Panc1 (cell line): ENCODE results near the gene LRP11. TPM values are rescaled to one million over a fixed set of nuclear protein-coding genes. Genes with fewer than 3 reads are reported as not detected.

ENCODE experiments used
- ATAC-seq: fragments of 200-7000 bp; cut with Tn5 transposase; 2 replicates; pipeline ENCODE4 v1.9.1; 2020; ENCODE audit warnings: mild to moderate bottlenecking, moderate library complexity
- BruUV-seq: library from RNA; stranded (reverse); fragments of 400-500 nt; replicated peaks from 2 replicates; lab custom pipeline; 2021; lab: Mats Ljungman, UMichigan
- CTCF ChIA-PET: fragments of 300-600 bp; sonication (Branson Sonifier 250); formaldehyde crosslinking; loops from one replicate; lab custom pipeline; 2022; ENCODE audit warnings: antibody characterized with exemption; lab: Charles Lee
- POLR2A ChIA-PET: fragments of 300-600 bp; sonication (Branson Sonifier 250); formaldehyde crosslinking; loops from one replicate; lab custom pipeline; 2022; ENCODE audit warnings: antibody characterized with exemption; lab: Charles Lee
- DNase-seq: peaks from one replicate; pipeline ENCODE4 v3.0.0-alpha.2; 2010; ENCODE audit warnings: low read depth, low spot score
- H3K27ac ChIP-seq: 2 replicates; pipeline ENCODE4 v1.5.1; 2011; ENCODE audit warnings: mild to moderate bottlenecking, low read length, inconsistent platforms
- H3K27me3 ChIP-seq: fragments of 200-500 bp; sonication (Bioruptor generic); 2 replicates; pipeline ENCODE4 v1.6.0; 2014; ENCODE audit warnings: low read length, inconsistent platforms; ENCODE audit not compliant: control insufficient read depth, insufficient read depth
- H3K36me3 ChIP-seq: fragments of 200-500 bp; sonication (Bioruptor generic); 2 replicates; pipeline ENCODE4 v1.5.1; 2014; ENCODE audit warnings: inconsistent platforms, mild to moderate bottlenecking, low read length, moderate library complexity; ENCODE audit not compliant: control insufficient read depth, insufficient read depth
- H3K4me1 ChIP-seq: 2 replicates; pipeline ENCODE4 v1.5.1; 2011; ENCODE audit warnings: inconsistent platforms, mild to moderate bottlenecking, low read length, moderate library complexity; ENCODE audit not compliant: control insufficient read depth, insufficient read depth
- H3K4me3 ChIP-seq, 2 experiments: 2 replicates each; pipeline ENCODE4 v1.5.1; 2011 to 2012; ENCODE audit warnings: low read depth in 2 of 2, low read length in 2 of 2, mild to moderate bottlenecking in 2 of 2, inconsistent platforms in 1 of 2, moderate library complexity in 1 of 2
- H3K9me3 ChIP-seq: fragments of 200-500 bp; sonication (Bioruptor generic); 2 replicates; pipeline ENCODE4 v1.5.1; 2014; ENCODE audit warnings: low read depth, mild to moderate bottlenecking, inconsistent platforms, low read length, moderate library complexity; ENCODE audit not compliant: control insufficient read depth, insufficient read depth
- POLR2AphosphoS5 ChIP-seq: IDR thresholded peaks from 2 replicates; pipeline ENCODE4 v1.6.1; 2012; ENCODE audit warnings: mild to moderate bottlenecking, low read depth, low read length, moderate library complexity
- SIN3A ChIP-seq: IDR thresholded peaks from 2 replicates; pipeline ENCODE4 v1.6.1; 2012; ENCODE audit warnings: low read depth, mild to moderate bottlenecking, low read length, moderate library complexity, borderline replicate concordance; ENCODE audit not compliant: insufficient read depth
- TCF7L2 ChIP-seq: IDR thresholded peaks from 2 replicates; pipeline ENCODE4 v1.6.1; 2011; ENCODE audit warnings: mild to moderate bottlenecking, low read depth, low read length, inconsistent platforms
- in situ Hi-C: cut with HindIII; loops from 2 replicates; pipeline ENCODE4 v1.10.0; 2016; ENCODE audit warnings: low sequenced_read_pairs, low pct_unique_long_range_greater_than_20kb
- intact Hi-C: fragments of 100-400 bp; cut with micrococcal nuclease; formaldehyde crosslinking; loops from one replicate; pipeline ENCODE4 v1.10.0; 2022; ENCODE audit not compliant: unreplicated experiment
- total RNA-seq: library from RNA; stranded (reverse); gene quantifications from one replicate; pipeline ENCODE4 v1.2.1, GENCODE V29; 2021; ENCODE audit not compliant: unreplicated experiment
- TF ChIP-seq, protein P1 (sequence below): fragments of 450-650 bp; IDR thresholded peaks from 2 replicates; pipeline ENCODE4 v1.5.1; 2017; ENCODE audit warnings: mild to moderate bottlenecking
- TF ChIP-seq, protein P2 (sequence below), 2 experiments: IDR thresholded peaks; 2 replicates each; pipeline ENCODE4 v1.6.1; 2011 to 2012; ENCODE audit warnings: low read depth in 2 of 2, control low read depth in 1 of 2, low read length in 1 of 2, mild to moderate bottlenecking in 1 of 2, moderate library complexity in 1 of 2; ENCODE audit not compliant: insufficient read depth in 1 of 2

The LRP11 gene
- total RNA-seq, 1 experiment from 2014 or later = 151 TPM

DNA sequence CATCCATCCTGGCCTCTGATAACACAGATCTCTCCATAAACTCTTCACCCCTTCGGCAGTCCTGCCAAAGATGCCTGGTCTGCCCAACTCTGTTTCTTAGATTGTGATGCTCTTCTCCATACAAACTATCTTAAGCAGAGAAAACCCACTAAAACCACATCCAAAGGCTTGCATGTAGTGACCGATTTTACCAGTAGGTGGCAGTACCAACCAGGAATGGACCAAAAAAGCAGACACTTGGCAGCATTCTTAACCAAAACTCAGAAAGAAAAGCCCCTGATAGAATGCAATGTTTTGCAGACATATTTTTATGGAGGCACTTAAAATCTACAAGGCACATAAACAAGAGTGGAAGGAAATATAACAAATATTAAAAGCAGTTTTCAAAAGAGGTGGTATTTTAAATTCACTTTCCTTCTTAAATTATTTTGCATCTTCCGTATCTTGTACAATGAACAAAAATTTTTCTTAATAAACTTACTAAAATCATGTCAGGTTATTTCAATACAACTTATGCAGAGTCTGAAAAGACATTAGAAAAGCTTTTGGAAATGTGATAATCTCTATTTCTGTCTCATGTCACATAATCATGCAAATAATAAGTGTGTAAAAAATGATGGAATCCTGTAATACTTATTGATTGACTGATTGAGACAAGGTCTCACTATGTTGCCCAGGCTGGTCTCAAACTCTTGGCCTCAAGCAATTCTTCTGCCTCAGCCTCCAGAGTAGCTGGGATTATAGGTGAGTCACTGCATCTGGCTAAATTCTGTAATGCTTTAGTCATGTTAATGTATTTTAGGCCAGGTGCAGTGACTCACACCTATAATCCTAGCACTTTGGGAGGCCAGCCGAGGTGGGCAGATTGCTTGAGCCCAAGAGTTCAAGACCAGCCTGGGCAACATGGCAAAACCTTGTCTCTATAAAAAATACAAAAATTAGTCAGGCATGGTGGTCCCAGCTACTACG is 29.4 kb downstream of the LRP11 start:
- peak; percentile 62 for DNase-seq
- intact Hi-C loops = loop anchor here (1.0 to 2.0 kb wide), 2 partner anchors 31 to 92 kb away; no protein-coding TSS in a partner anchor
- H3K4me1 ChIP-seq = 0 out of 2 replicates have a peak, but pooled peaks cover 3% of the 10 kb centered on the region
- no peak overlapping the region for H3K4me3 ChIP-seq
- in situ Hi-C loops = no loop called here
- H3K27me3 ChIP-seq = no peaks in the 10 kb centered on the region
- no peaks in the 10 kb centered on the region; the same call in 1 of the 2 replicates for H3K9me3 ChIP-seq
- ATAC-seq = peak; percentile 72
- H3K27ac ChIP-seq = no peak overlapping the region
- BruUV-seq = no TSS peak
- peaks cover 14% of the 10 kb centered on the region for H3K36me3 ChIP-seq
- POLR2A ChIA-PET = interaction anchor here (0.6 kb wide), 1 partner anchor 108 kb away, joined by 3 read pairs; no protein-coding TSS in a partner anchor
- TF ChIP-seq POLR2AphosphoS5 = no peak
- TF ChIP-seq, protein P1, sequence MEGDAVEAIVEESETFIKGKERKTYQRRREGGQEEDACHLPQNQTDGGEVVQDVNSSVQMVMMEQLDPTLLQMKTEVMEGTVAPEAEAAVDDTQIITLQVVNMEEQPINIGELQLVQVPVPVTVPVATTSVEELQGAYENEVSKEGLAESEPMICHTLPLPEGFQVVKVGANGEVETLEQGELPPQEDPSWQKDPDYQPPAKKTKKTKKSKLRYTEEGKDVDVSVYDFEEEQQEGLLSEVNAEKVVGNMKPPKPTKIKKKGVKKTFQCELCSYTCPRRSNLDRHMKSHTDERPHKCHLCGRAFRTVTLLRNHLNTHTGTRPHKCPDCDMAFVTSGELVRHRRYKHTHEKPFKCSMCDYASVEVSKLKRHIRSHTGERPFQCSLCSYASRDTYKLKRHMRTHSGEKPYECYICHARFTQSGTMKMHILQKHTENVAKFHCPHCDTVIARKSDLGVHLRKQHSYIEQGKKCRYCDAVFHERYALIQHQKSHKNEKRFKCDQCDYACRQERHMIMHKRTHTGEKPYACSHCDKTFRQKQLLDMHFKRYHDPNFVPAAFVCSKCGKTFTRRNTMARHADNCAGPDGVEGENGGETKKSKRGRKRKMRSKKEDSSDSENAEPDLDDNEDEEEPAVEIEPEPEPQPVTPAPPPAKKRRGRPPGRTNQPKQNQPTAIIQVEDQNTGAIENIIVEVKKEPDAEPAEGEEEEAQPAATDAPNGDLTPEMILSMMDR = peak; percentile 89
- CTCF ChIA-PET = interaction anchor here (0.5 to 0.9 kb wide), 3 partner anchors 13 to 29 kb away, joined by 3 to 10 read pairs (median 9); no protein-coding TSS in a partner anchor

DNA sequence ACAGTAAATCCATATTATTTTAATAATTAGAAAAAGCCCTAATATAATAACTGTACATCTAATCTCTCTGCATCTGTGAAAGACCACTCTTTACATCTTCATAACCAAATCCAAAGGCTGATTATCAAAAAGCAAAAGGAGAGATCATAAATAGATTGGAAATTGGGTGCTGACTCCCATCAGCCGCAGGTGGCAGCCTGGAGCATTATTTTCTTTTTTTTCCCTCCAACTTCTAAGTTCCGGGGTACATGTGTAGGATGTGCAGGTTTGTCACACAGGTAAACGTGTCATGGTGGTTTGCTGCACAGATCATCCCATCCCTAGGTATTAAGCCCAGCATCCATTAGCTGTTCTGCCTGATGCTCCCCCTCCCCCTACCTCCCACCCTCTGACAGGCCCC is 30.5 kb downstream of the LRP11 start:
- ATAC-seq = no peak
- DNase-seq = no peak
- CTCF ChIA-PET = interaction anchor here (0.7 kb wide), 1 partner anchor 15 kb away, joined by 9 read pairs; no protein-coding TSS in a partner anchor
- peaks cover 14% of the 10 kb centered on the region for H3K36me3 ChIP-seq
- H3K9me3 ChIP-seq = no peaks in the 10 kb centered on the region; the same call in 1 of the 2 replicates
- no peaks in the 10 kb centered on the region for H3K27me3 ChIP-seq
- H3K4me1 ChIP-seq = 0 out of 2 replicates have a peak, but pooled peaks cover 3% of the 10 kb centered on the region
- no peak overlapping the region for H3K27ac ChIP-seq
- H3K4me3 ChIP-seq = no peak overlapping the region
- TF ChIP-seq, protein P2, sequence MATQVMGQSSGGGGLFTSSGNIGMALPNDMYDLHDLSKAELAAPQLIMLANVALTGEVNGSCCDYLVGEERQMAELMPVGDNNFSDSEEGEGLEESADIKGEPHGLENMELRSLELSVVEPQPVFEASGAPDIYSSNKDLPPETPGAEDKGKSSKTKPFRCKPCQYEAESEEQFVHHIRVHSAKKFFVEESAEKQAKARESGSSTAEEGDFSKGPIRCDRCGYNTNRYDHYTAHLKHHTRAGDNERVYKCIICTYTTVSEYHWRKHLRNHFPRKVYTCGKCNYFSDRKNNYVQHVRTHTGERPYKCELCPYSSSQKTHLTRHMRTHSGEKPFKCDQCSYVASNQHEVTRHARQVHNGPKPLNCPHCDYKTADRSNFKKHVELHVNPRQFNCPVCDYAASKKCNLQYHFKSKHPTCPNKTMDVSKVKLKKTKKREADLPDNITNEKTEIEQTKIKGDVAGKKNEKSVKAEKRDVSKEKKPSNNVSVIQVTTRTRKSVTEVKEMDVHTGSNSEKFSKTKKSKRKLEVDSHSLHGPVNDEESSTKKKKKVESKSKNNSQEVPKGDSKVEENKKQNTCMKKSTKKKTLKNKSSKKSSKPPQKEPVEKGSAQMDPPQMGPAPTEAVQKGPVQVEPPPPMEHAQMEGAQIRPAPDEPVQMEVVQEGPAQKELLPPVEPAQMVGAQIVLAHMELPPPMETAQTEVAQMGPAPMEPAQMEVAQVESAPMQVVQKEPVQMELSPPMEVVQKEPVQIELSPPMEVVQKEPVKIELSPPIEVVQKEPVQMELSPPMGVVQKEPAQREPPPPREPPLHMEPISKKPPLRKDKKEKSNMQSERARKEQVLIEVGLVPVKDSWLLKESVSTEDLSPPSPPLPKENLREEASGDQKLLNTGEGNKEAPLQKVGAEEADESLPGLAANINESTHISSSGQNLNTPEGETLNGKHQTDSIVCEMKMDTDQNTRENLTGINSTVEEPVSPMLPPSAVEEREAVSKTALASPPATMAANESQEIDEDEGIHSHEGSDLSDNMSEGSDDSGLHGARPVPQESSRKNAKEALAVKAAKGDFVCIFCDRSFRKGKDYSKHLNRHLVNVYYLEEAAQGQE (IDR thresholded peaks at IDR 0.05; ENCODE audit: insufficient read depth in 1 of 2, low read depth in 2 of 2, low read length in 1 of 2) = no peak
- TF ChIP-seq, protein P1 = no peak
- TF ChIP-seq SIN3A (no peak), POLR2AphosphoS5 (no peak), TCF7L2 (no peak)
- BruUV-seq = no TSS peak
- intact Hi-C loops (loop anchor here (1.0 to 2.0 kb wide), 2 partner anchors 32 to 93 kb away; no protein-coding TSS in a partner anchor), in situ Hi-C loops (no loop called here)
- POLR2A ChIA-PET = no interaction called here
